ENCODE data around the gene SYNE1. TPM values are rescaled to one million over a fixed set of nuclear protein-coding genes. Genes with fewer than 3 reads are reported as not detected.
"Not testable (repeated sequence)": the region's sequence is repeated elsewhere in the genome, so short reads cannot be mapped to it uniquely, and the experiment has no call there.

The SYNE1 gene
- polyA plus RNA-seq, 1 experiment, result 35.7 TPM

GRCh38 chr6:152078001-152078400, 559.2 kb downstream of the SYNE1 start:
- DNase-seq (ENCODE audit: low read depth, low spot score), result no peak
- CTCF ChIA-PET, result no interaction called here
- Histone ChIP-seq H3K4me3 (ENCODE audit: low read depth, low read length) (no peak overlapping the region), H3K27me3 (ENCODE audit: control insufficient read depth, insufficient read depth, low read length) (no peaks in the 10 kb centered on the region), H3K9me3 (ENCODE audit: control insufficient read depth, insufficient read depth, low read length) (no peaks in the 10 kb centered on the region), H3K27ac (ENCODE audit: low read depth, low read length) (no peak overlapping the region)
- TF ChIP-seq CTCF (IDR thresholded peaks at IDR 0.05; ENCODE audit: low read depth, low read length), result no peak
- POLR2A ChIA-PET, result no interaction called here

- H3K27ac ChIP-seq (ENCODE audit: low read depth, low read length); POLR2A ChIA-PET; H3K9me3 ChIP-seq (ENCODE audit: control insufficient read depth, insufficient read depth, low read length); H3K27me3 ChIP-seq (ENCODE audit: control insufficient read depth, insufficient read depth, low read length); H3K4me3 ChIP-seq (ENCODE audit: low read depth, low read length); CTCF ChIA-PET; DNase-seq (ENCODE audit: low read depth, low spot score): not testable (repeated sequence)
These were observed 560.9 kb downstream of the SYNE1 start for GRCh38 chr6:152076242-152076641.

DNA sequence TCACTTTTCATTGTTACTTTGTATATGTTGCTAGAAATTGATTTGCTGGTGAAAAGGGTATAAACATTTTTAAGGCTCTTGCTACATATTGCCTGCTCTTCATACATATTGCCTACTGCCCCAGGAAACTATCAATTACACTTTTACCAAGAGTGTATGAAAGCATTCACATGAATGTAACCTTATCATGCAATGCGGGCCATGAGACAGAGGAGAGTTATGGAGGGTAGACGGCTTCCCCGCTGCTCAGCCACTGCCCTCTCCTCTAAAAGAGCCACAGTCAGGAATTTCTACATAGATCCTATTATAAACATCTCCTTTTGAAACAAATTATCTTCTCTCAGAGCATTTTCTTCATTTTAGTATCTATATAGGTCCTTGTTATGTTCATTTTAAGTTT, 565.3 kb downstream of the SYNE1 start:
- Histone ChIP-seq H3K27ac (ENCODE audit: low read depth, low read length) (no peak overlapping the region), H3K9me3 (ENCODE audit: control insufficient read depth, insufficient read depth, low read length) (no peaks in the 10 kb centered on the region), H3K4me3 (ENCODE audit: low read depth, low read length) (no peak overlapping the region), H3K27me3 (ENCODE audit: control insufficient read depth, insufficient read depth, low read length) (no peaks in the 10 kb centered on the region)
- no peak for TF ChIP-seq CTCF (IDR thresholded peaks at IDR 0.05; ENCODE audit: low read depth, low read length)
- ChIA-PET POLR2A (no interaction called here), CTCF (no interaction called here)
- no peak for DNase-seq (ENCODE audit: low read depth, low spot score)

Small RNA genes within 50 kb of the gene (small RNA-seq; reads per million reads assigned to genes)
- not detected for gene RNA5SP223 (ENCODE audit: insufficient read length, low read depth)

Other genes with a start within 250 kb of the SYNE1 start
- 0.07 and 0.25 TPM in 2 replicates for gene MYCT1, start 60.5 kb upstream of the SYNE1 start, polyA plus RNA-seq (2011; rRNA removed)
- gene VIP, start 113.4 kb upstream of the SYNE1 start, polyA plus RNA-seq (2011; rRNA removed), result not detected in 2 replicates